Endodermal cell (in vitro differentiated cells): Measurements from ENCODE around the gene BTNL3. TPM values are rescaled to one million over a fixed set of nuclear protein-coding genes. Genes with fewer than 3 reads are reported as not detected.

Experiments
- DNase-seq: peaks from one replicate; pipeline ENCODE4 v3.0.0-alpha.2; 2017
- H3K27ac ChIP-seq: 2 replicates; pipeline ENCODE4 v1.5.1; 2013; ENCODE audit warnings: mild to moderate bottlenecking, low read depth, low read length, moderate library complexity
- H3K27me3 ChIP-seq: 2 replicates; pipeline ENCODE4 v1.6.1; 2013; ENCODE audit warnings: mild to moderate bottlenecking, low read length, moderate library complexity; ENCODE audit not compliant: insufficient read depth, control insufficient read depth, poor library complexity, severe bottlenecking
- H3K36me3 ChIP-seq: 2 replicates; pipeline ENCODE4 v1.7.0; 2013; ENCODE audit warnings: mild to moderate bottlenecking, low read length, moderate library complexity; ENCODE audit not compliant: control insufficient read depth, insufficient read depth
- H3K4me1 ChIP-seq: one replicate; pipeline ENCODE4 v1.7.0; 2013; ENCODE audit warnings: low read length; ENCODE audit not compliant: control insufficient read depth, insufficient read depth
- H3K4me3 ChIP-seq: 2 replicates; pipeline ENCODE4 v1.5.1; 2013; ENCODE audit warnings: mild to moderate bottlenecking, low read length, moderate library complexity
- H3K9ac ChIP-seq: 2 replicates; pipeline ENCODE4 v1.6.1; 2013; ENCODE audit warnings: mild to moderate bottlenecking, low read length, moderate library complexity; ENCODE audit not compliant: poor library complexity, severe bottlenecking; ENCODE audit errors: extremely low read depth
- H3K9me3 ChIP-seq: 2 replicates; pipeline ENCODE4 v1.6.1; 2013; ENCODE audit warnings: mild to moderate bottlenecking, low read length, moderate library complexity; ENCODE audit not compliant: control insufficient read depth
- H3K27ac Mint-ChIP-seq: 2 replicates; pipeline ENCODE4 v1.8.0; 2020; ENCODE audit warnings: mixed read lengths
- H3K27me3 Mint-ChIP-seq: 2 replicates; pipeline ENCODE4 v1.8.0; 2021; ENCODE audit warnings: mild to moderate bottlenecking, mixed read lengths; ENCODE audit not compliant: insufficient read depth
- H3K36me3 Mint-ChIP-seq: 2 replicates; pipeline ENCODE4 v1.8.0; 2020; ENCODE audit warnings: low read depth, mixed read lengths
- H3K4me1 Mint-ChIP-seq: 2 replicates; pipeline ENCODE4 v1.8.0; 2020; ENCODE audit warnings: mixed read lengths
- H3K4me3 Mint-ChIP-seq: 2 replicates; pipeline ENCODE4 v1.8.0; 2020; ENCODE audit warnings: mild to moderate bottlenecking, moderate library complexity, mixed read lengths
- H3K9me3 Mint-ChIP-seq: 2 replicates; pipeline ENCODE4 v1.8.0; 2020; ENCODE audit warnings: mild to moderate bottlenecking, mixed read lengths
- WGBS, 2 experiments: methylation state at CpG; one replicate each; pipeline versions ENCODE4 v1.1.5 to v1.1.7; 2013; ENCODE audit warnings: missing lambda C conversion rate in 2 of 2, mixed read lengths in 1 of 2; ENCODE audit not compliant: insufficient coverage in 1 of 2, insufficient read length in 1 of 2; 5-methylcytosine and 5-hydroxymethylcytosine counted together
- total RNA-seq, 2 donors: library from RNA; stranded (reverse); fragmentation: NEBNext Ultra II Directional in 1 of 2; extraction: Animal tissue kit (Norgen Biotek cat#: 25700) in 1 of 2; gene quantifications; 2 replicates in 1 of 2; 3 replicates in 1 of 2; pipeline ENCODE4 v1.2.1, GENCODE V29; 2021
- TF ChIP-seq, protein P1 (sequence below): fragments of 200-600 bp; sonication (generic); conservative IDR thresholded peaks from 2 replicates; pipeline ENCODE4 v1.5.0; 2021; ENCODE audit warnings: antibody characterized with exemption, mild to moderate bottlenecking

Gene BTNL3
- total RNA-seq, 2 donors from 2014 or later = not detected

GRCh38 chr5:181043285-181044092, 54.8 kb downstream of the BTNL3 start:
- no peak overlapping the region for H3K4me3 ChIP-seq
- Mint-ChIP-seq H3K4me3 (no peak overlapping the region), H3K27me3 (peaks cover 28% of the 10 kb centered on the region), H3K36me3 (no peaks in the 10 kb centered on the region), H3K27ac (no peak overlapping the region), H3K4me1 (no peaks in the 10 kb centered on the region), H3K9me3 (no peaks in the 10 kb centered on the region)
- peak; percentile 70 for DNase-seq
- TF ChIP-seq, protein P1, sequence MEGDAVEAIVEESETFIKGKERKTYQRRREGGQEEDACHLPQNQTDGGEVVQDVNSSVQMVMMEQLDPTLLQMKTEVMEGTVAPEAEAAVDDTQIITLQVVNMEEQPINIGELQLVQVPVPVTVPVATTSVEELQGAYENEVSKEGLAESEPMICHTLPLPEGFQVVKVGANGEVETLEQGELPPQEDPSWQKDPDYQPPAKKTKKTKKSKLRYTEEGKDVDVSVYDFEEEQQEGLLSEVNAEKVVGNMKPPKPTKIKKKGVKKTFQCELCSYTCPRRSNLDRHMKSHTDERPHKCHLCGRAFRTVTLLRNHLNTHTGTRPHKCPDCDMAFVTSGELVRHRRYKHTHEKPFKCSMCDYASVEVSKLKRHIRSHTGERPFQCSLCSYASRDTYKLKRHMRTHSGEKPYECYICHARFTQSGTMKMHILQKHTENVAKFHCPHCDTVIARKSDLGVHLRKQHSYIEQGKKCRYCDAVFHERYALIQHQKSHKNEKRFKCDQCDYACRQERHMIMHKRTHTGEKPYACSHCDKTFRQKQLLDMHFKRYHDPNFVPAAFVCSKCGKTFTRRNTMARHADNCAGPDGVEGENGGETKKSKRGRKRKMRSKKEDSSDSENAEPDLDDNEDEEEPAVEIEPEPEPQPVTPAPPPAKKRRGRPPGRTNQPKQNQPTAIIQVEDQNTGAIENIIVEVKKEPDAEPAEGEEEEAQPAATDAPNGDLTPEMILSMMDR = peak; percentile 52
- WGBS, 2 experiments = 78 to 79% methylated on average over 6 to 12 of the region's 12 CpGs
- no peaks in the 10 kb centered on the region for H3K27me3 ChIP-seq
- H3K4me1 ChIP-seq = no peaks in the 10 kb centered on the region
- H3K27ac ChIP-seq = no peak overlapping the region
- no peaks in the 10 kb centered on the region for H3K36me3 ChIP-seq
- H3K9me3 ChIP-seq = peaks cover 18% of the 10 kb centered on the region
- no peak overlapping the region for H3K9ac ChIP-seq

GRCh38 chr5:181044093-181044599, 55.5 kb downstream of the BTNL3 start:
- no peak overlapping the region for H3K27ac ChIP-seq
- no peaks in the 10 kb centered on the region for H3K27me3 ChIP-seq
- TF ChIP-seq, protein P1 = no peak
- Mint-ChIP-seq H3K36me3 (no peaks in the 10 kb centered on the region), H3K9me3 (no peaks in the 10 kb centered on the region), H3K27ac (no peak overlapping the region), H3K27me3 (peaks cover 30% of the 10 kb centered on the region), H3K4me3 (no peak overlapping the region), H3K4me1 (no peaks in the 10 kb centered on the region)
- H3K4me3 ChIP-seq = no peak overlapping the region
- 68 to 86% methylated on average over 7 to 10 of the region's 10 CpGs for WGBS, 2 experiments
- no peaks in the 10 kb centered on the region for H3K4me1 ChIP-seq
- no peak overlapping the region for H3K9ac ChIP-seq
- H3K9me3 ChIP-seq = peaks cover 18% of the 10 kb centered on the region
- DNase-seq = peak; percentile 26
- no peaks in the 10 kb centered on the region for H3K36me3 ChIP-seq

DNA sequence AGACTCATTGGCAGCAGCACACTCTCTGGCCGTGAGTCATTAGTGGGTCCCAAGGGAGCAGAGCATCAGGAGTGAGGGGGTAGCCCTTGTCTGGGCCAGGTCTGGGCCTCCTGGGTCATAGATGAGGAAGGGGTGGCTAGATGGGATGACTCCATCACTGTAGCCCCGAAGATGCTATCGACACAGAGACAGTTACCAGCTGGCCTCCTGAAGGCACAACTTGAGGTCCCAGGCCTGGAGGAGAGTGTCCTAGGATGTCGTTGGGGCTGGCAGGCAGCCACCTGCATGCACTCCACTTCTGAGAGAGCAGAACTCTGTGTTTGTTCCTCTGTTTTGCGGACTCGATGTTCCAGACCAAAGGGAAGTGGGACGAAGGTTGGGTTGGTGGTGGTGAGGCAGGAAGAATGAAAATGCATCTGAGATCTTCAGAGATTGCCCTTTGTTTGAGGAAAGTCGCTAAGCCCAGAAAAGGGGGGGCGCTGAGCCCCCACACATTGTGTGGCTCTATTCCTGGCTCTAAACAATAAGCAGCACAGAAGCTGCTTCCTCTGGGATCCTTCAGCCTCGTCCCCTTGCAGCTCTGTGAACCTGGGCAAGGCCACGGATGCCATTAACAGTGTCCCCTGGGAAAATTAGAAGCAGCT, 56.1 kb downstream of the BTNL3 start:
- no peak overlapping the region for H3K4me3 ChIP-seq

More for the DNA sequence above, 56.1 kb downstream of the BTNL3 start:
- 65 to 85% methylated on average over 9 to 11 of the region's 11 CpGs for WGBS, 2 experiments
- Mint-ChIP-seq H3K27me3 (peaks cover 37% of the 10 kb centered on the region), H3K9me3 (no peaks in the 10 kb centered on the region), H3K36me3 (no peaks in the 10 kb centered on the region), H3K27ac (no peak overlapping the region), H3K4me1 (no peaks in the 10 kb centered on the region), H3K4me3 (no peak overlapping the region)
- peaks cover 18% of the 10 kb centered on the region for H3K9me3 ChIP-seq
- H3K36me3 ChIP-seq = no peaks in the 10 kb centered on the region
- DNase-seq = peak; percentile 29
- H3K27ac ChIP-seq = no peak overlapping the region
- H3K27me3 ChIP-seq = no peaks in the 10 kb centered on the region
- H3K9ac ChIP-seq = no peak overlapping the region
- no peaks in the 10 kb centered on the region for H3K4me1 ChIP-seq
- TF ChIP-seq, protein P1 = no peak
